Hematopoietic multipotent progenitor cell (in vitro differentiated cells): ENCODE data around the gene STRA8. TPM values are rescaled to one million over a fixed set of nuclear protein-coding genes. Genes with fewer than 3 reads are reported as not detected.
"Not testable (repeated sequence)": the region's sequence is repeated elsewhere in the genome, so short reads cannot be mapped to it uniquely, and the experiment has no call there.

Experiments used
- DNase-seq, 3 donors: peaks; one replicate each; pipeline ENCODE4 v3.0.0-alpha.2; 2011 to 2015; ENCODE audit warnings: low read depth in 2 of 3, low spot score in 2 of 3
- total RNA-seq: library from RNA; depleted of rRNA; stranded (reverse); fragments of >200 nt; gene quantifications from one replicate; pipeline ENCODE4 v1.2.3, GENCODE V29; 2012

STRA8 gene
- total RNA-seq, 1 donor: not detected

- DNase-seq: no peak
These were observed 28.8 kb upstream of the STRA8 start for GRCh38 chr7:135204876-135205275.

DNA sequence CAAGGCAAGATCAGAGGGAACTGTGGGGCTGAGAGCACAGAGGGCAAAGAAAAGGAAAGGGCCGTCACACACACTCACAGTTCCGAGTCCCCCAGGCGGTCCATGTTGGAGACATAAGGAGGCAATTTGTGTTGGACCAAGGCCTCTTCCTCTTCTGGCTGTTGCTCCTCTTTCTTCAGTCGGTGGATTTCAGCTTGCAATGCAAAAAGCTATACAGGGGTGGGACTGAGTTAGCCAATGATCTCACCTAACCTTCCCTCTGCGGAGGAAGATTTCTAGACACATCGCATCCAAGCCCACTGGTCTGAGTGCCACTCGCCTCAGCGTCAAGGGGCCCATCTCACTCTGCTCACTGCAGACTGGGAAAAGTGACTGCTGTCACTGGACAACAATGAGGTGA is 27.8 kb upstream of the STRA8 start:
- DNase-seq: no peak

GRCh38 chr7:135206941-135207391 is 26.7 kb upstream of the STRA8 start:
- DNase-seq: peak in 2 of 3 donors; percentile 55 to 72

DNA sequence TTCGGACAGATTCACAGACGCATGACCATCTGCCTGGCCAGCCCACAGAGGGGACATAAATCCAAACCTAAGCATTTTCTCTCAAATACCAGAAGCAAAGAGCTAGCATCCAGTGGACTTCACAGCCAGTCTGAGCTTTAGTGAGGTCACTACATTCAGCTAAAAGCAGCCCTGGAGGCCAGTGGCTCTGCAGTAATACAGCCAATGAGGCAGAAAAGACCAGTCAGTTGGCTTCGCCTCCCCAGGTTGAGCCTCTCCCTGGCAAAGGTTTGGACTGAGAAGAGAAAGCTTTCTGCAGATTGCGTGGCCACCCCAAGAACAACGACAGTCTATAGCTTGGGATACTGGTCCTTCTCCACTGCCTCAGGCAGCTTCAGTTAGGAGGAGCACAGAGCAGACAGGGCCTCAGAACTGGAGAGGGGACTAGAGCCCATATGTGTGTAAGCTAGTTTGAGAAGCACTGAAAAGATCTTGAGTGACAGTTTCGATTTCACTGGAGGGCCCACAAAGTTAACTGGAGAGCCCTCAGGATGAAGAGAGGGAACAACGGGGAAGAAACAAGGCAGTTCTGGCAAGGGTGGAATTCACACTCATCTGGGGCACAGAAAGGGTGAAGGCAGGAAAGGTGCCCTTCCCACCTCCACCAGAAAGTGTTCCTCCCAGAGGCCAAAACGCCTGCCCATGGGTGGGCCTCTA is 26.1 kb upstream of the STRA8 start:
- no peak for DNase-seq

GRCh38 chr7:135208102-135208793 is 25.4 kb upstream of the STRA8 start:
- peak in 2 of 3 donors; percentile 64 to 88 for DNase-seq

DNA sequence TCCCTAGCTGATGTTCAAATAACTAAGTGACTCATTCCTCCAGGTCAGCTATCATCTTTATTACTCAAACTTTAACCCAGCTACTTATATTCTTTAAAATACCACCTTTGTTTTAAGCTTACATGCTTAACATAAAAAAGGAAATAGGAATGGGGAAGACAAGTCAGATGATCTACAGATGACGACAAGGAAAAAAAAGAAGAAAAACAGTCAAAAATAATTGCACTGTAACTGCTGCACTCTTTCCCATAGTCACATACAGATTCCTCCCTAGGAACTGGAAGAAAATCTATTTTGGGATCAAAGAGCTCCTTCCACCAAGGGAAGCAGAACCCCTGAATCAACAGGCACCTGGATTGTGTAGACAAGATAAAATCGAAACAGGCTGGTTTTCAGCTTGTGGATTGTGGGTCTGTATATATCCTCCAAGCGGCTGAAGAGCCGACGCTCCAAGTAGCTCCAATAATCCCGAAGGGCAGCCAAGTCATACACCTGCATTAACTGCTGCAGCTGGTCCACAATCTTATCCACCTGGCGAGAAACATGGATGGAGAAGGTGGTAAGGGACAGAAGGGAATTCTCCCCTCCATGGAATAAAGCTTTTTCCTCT is 24.3 kb upstream of the STRA8 start:
- DNase-seq: no peak

- peak in 1 of 3 donors; percentile 48 for DNase-seq
These were observed 22.8 kb upstream of the STRA8 start for GRCh38 chr7:135210888-135211178.

- DNase-seq: peak; percentile 88 to 95 (median 92)
These were observed 22.3 kb upstream of the STRA8 start, which contains the start of gene WDR91 for GRCh38 chr7:135211179-135211945. TSS of gene WDR91 (minus strand) at chr7:135211526. CDS start at chr7:135211502, 24 bp downstream.

DNA sequence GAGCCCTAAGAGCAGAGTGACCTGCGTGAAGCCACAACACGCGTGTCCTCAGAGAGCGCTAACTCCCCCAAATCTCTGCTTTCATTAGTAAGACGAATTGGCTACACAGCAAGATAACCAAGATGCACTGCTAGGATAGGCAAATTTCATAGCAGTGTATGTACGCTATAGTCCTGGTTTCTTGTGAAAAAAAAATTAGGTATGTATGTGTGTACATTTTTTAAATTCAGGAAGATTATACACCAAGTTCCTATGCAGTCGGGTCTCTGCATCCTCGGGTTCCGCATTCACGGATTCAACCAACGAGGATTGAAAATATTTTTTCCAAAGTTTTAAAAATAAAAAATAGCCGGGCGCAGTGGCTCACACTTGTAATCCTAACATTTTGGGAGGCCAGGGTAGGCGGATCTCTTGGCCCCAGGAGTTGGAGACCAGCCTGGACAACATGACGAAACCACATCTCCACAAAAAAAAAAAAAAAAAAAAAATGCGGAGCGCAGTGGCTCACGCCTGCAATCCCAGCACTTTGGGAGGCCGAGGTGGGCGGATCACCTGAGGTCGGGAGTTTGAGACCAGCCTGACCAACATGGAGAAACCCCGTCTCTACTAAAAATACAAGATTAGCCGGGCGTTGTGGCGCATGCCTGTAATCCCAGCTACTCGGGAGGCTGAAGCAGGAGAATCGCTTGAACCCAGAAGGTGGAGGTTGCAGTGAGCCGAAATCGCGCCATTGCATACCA is 21.5 kb upstream of the STRA8 start:
- not testable (repeated sequence) for DNase-seq

DNA sequence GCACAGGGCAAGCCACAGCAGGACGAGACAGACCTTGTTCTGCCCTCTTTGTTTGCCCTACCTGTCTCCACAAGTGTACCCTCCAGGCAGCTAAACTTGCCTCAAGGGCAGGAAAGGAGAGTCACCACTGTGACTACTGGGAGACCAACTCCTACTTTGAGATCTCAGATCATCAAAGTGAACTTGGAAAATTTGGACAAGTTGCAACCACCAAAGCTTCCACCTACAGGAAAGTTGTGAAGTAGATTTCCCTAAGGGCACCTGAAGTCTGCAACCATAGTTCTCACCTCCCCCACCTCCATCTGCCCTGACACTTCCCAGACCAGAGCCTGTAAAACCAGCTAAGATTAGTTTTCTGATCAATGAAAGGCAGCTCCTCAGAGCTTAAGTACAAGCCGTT is 19.8 kb upstream of the STRA8 start:
- DNase-seq: no peak

- no peak for DNase-seq
These were observed 18.5 kb upstream of the STRA8 start for GRCh38 chr7:135215180-135215579.

- DNase-seq: no peak
These were observed 17.9 kb upstream of the STRA8 start for GRCh38 chr7:135215698-135216097.

GRCh38 chr7:135217645-135218509 is 15.8 kb upstream of the STRA8 start:
- DNase-seq: no peak

DNA sequence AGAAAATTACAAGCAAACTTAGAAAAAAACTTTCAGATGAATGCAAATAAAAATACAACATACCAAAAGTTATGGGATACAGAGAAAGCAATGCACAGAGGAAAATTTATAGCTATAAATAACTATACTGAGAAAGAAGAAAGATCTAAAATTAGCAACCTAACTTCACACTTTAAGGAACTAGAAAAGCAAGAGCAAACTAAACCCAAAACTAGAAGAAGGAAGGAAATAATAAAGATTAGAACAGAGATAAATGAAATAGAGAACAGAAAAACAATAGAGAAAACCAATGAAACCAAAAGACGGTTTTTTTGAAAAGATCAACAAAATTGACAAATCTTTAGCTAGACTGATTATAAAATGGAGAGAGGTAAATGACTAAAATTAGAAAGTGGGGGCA is 9.6 kb upstream of the STRA8 start:
- peak in 1 of 3 donors; percentile 23 for DNase-seq

- DNase-seq: no peak
These were observed 2.0 kb upstream of the STRA8 start for GRCh38 chr7:135231686-135232085.

DNA sequence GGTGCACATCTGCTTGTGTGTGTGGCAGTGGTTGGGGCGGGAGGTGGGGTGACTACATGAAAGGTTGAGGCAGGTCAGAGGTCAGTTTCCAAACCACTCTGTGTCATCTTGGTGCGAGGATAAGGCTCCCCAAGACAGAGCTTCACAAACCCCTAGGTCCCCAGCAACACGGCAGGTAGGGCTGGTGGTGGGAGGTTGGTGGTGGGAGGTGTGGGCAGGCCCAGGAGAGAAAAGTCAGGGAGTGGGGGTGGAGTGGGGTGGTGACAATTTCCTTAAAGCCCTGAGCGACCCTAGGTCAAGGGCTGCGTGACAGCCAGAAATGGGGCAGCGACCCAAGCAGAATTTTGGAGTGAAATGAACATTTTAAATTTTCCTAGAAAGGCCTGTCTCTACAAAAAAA is 1.6 kb upstream of the STRA8 start:
- DNase-seq: no peak

- no peak for DNase-seq
These were observed 918 bp upstream of the STRA8 start for GRCh38 chr7:135232720-135233119.

DNA sequence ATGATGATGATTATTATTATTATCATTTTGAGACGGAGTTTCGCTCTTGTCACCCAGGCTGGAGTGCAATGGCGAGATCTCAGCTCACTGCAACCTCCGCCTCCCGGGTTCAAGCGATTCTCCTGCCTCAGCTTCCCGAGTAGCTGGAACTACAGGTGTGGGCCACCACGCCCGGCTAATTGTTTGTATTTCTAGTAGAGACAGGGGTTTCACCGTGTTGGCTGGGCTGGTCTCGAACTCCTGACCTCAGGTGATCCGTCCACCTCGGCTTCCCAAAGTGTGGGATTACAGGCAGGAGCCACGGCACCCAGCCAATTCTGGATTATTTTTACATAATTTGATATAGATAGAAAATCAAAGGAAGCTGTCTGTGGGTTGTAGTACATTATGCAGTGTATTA is 457 bp downstream of the STRA8 start:
- not testable (repeated sequence) for DNase-seq

GRCh38 chr7:135234727-135235126 is 1.1 kb downstream of the STRA8 start:
- DNase-seq: no peak

DNA sequence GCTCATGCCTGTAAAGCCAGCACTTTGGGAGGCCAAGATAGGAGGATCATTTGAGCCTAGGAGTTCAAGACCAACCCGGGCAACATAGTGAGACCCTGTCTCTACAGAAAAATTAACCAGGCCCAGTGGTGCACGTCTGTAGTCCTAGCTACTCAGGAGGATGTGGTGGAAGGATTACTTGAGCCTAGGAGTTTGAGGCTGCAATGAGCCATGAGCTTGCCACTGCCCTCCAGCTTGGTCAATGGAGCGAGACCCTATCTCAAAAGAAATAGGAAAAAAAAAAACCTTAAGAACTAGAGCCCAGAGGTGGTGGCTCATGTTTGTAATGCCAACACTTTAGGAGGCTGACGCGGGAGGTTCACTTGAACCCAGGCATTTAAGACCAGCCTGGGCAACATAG is 2.2 kb downstream of the STRA8 start:
- no peak for DNase-seq
